Effector CD4-positive, alpha-beta T cell (primary cell): Measurements from ENCODE around the gene FKBP11.
"Not testable (repeated sequence)": the region's sequence is repeated elsewhere in the genome, so short reads cannot be mapped to it uniquely, and the experiment has no call there.

ENCODE experiments used
- DNase-seq: peaks from one replicate; pipeline ENCODE4 v3.0.0-alpha.2; 2020

FKBP11 gene

GRCh38 chr12:48903982-48904411, 21.3 kb downstream of the FKBP11 start:
- peak; percentile 81 for DNase-seq

DNA sequence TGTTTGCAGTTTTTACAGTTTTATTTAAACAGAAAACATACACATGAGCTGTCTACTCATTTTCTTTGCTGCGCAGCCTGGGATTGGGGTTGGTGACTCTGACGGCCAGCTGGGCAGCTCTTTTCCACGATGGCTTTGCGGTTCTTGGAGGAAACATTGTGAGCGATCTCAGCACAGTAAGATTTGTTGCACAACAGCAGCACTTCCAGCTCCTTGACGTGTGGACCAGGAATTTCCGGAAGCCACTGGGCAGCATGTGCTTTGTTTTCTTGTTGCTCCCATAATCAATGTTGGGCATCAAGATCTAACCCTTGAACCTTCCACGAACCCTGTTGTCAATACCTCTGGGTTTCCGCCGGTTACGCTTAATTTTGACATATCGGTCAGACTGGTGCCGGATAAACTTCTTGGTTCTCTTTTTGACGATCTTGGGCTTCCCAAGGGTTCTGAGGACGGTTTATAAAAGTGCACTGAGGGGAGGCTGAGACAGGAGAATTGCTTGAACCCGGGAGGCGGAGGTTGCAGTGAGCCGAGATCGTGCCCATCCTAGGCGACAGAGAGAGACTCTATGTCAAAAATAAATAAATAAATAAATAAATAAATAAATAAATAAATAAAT, 21.8 kb downstream of the FKBP11 start:
- no peak for DNase-seq

GRCh38 chr12:48901278-48901677, 24.0 kb downstream of the FKBP11 start:
- no peak for DNase-seq

DNA sequence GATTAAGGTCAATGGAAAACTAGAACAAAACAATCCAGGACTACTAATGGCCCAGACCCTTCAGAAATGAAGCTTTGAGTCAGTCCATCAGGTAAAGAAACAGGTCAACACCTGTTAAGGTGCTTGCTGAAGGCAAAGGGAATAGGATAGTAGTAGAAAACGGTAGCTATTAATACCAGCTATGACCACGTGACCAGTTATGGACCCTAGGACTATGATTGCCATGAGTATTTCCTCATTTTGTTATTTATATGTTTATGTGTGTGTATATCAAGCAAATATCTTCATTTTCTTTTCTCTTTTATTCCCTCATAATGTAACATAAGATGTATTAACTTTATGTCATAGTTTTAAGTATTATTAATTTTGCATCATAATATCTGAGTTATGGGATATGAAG, 25.6 kb downstream of the FKBP11 start:
- DNase-seq = no peak

DNA sequence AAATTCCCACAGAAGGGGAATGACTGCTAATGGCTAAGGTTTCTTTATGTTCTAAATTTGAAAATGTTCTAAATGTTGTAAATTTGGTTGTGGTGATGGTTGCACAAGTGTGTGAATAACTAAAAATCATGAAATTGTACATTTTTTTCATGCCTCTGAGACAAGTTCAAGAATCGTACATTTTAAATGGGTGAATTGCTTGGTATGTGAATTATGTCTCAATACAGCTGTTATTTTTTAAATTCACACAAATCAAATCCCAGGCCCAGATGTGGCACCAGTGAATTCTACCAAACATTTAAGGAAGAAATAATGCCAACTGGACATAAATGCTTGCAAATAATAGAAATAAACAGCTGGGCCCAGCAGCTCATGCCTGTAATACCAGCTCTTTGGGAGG, 31.0 kb downstream of the FKBP11 start:
- no peak for DNase-seq

DNA sequence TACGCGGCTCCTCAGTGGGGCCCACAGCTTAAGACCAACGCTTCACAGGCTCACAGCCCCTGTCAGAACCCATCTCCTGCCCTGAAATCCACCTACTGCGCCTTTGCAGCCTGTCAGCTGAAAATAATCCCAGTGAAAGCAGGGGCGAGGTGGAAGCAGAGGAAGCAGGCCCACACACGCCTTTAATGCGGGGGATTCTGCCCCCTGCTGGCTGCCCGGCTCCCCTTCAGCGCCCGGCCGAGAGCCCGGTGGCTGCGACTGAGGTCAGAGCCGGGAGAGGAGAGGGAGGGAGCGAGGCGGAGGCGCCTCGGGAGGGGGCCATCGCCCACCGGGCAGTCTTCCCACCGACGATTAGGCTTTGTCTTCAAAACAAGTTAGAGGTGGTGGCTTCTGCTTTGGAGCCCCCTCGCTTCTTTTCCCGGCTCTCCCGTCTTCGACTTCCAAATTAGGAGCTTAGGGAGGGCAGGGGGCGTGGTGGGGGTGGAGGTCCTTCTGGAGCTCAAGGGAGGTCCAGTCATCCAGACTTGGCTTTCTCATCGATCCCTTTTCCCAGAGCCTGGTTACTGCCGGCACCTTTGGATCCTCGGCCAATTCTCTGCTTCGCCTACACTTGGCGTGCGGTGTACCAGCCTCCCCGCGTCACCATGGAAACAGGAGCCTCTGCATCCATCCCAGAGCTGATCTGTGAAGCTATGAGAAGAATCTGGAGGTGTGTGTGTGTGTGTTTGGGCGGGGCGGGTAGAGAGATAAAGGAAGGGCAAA, 34.5 kb downstream of the FKBP11 start:
- DNase-seq = peak; percentile 61

- no peak for DNase-seq
Observed at GRCh38 chr12:48889679-48890078, 35.6 kb downstream of the FKBP11 start.

GRCh38 chr12:48883305-48884161, 41.8 kb downstream of the FKBP11 start:
- DNase-seq = no peak

GRCh38 chr12:48882972-48883304, 42.4 kb downstream of the FKBP11 start:
- no peak for DNase-seq

- DNase-seq = no peak
Observed at GRCh38 chr12:48882315-48882687, 43.0 kb downstream of the FKBP11 start.

DNA sequence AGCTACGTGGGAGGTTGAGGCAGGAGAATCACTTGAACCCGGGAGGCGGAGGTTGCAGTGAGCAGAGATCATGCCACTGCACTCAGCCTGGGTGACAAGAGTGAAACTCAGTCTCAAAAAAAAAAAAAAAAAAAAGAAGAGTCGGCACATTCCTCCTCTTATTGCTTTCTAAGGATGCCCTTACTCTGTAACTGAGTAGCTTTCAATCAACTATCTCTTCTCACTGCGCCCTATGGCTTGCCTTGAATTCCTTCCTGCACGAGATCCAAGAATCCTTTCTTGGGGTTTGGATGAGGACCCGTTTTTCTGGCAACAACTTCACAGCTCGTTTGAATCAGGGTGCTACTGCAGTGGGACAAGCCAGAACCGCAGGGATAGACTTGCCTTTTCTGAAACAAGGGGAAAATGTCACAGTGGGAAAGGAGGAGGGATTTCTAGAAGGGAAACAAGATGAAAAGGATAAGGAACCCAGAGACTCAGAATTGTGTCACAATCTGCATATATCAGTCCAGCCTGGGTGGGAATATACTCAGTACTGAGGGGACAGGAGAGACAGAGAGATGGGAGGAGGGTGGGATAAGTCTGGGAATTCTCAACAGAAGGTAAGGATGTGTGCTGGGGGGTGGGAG, 43.5 kb downstream of the FKBP11 start:
- DNase-seq = no peak

DNA sequence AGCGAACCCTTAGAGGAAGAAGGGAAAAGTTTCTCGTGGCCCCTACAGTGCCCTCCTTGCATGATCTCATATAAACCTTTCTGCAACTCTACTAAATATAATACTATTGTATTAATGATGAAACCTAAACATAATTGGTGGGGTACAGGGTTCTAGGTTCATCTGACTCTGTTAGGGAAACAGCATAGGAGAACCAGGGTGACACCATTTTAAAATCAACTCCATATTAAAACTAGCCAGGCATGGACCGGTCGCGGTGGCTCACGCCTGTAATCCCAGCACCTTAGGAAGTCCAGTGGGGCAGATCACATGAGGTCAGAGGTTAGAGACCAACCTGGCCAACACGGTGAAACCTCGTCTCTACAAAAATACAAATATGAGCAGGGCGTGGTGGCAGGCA, 44.6 kb downstream of the FKBP11 start:
- no peak for DNase-seq

GRCh38 chr12:48878548-48878947, 46.7 kb downstream of the FKBP11 start:
- no peak for DNase-seq

DNA sequence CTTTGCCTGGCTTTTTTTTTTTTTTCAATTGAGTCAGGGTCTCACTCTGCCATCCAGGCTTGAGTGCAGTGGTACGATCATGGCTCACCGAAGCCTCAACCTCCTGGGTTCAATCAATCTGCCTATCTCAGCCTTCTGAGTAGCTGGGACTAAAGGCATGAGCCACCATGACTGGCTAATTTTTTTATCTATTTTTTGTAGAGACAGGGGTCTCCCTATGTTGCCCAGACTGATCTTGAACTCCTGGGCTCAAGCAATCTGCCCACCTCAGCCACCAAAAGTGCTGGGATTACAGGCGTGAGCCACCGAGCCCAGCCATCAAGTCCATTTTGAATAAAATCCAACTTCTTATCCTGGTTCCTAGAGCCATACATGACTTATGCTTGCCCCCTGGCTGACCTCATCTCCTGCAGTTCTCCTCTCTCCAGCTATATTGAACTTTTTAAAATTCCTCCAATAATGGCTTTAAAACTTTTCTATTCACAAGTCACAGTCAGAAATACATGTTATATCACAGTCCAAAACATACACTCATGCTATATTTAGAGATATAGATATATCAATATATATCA, 49.3 kb downstream of the FKBP11 start:
- DNase-seq = no peak

DNA sequence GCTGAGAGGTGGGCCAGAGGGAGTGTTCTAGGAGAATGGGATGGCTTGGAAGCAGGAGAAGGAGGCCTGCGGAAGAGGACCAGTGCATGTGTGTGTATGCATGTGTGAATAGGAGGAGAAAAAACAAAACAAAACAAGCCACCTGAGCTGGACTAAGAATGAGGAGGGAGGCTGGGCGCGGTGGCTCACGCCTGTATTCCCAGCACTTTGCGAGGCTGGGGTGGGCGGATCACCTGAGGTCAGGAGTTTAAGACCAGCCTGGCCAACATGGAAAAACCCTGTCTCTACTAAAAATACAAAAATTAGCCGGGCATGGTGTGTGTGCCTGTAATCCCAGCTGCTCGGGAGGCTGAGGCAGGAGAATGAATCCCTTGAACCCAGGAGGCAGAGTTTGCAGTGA, 51.8 kb downstream of the FKBP11 start:
- not testable (repeated sequence) for DNase-seq

- no peak for DNase-seq
Observed at GRCh38 chr12:48873096-48873495, 52.2 kb downstream of the FKBP11 start.
